HG03432 (cell line): ENCODE measurements around the gene NOBOX.
"Not testable (repeated sequence)": the region's sequence is repeated elsewhere in the genome, so short reads cannot be mapped to it uniquely, and the experiment has no call there.

Source experiments
- ATAC-seq: cut with Tn5 transposase; IDR thresholded peaks from one replicate; pipeline ENCODE4 v1.9.1; 2021; ENCODE audit warnings: mild to moderate bottlenecking, moderate library complexity; ENCODE audit not compliant: unreplicated experiment

The NOBOX gene

DNA sequence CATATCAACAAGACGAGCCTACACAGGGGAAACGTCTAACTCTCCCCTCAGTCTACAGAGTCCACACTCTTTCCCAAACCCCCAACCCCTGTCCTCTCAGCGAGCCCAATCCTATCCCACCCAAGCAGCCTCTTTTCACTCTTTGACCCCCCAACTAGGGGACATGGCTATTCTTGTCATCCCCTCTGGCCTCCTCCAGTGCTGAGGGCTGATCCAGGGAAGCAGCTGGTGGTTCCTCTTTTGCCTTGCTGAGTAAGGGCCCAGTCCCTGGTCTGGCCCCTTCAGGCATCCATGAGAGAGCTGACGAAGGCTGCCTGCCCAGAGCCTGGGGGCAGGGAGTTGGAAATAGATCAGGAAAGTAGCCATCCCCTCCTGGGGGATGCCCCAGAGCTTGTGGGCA lies 6.4 kb downstream of the NOBOX start:
- no peak for ATAC-seq

DNA sequence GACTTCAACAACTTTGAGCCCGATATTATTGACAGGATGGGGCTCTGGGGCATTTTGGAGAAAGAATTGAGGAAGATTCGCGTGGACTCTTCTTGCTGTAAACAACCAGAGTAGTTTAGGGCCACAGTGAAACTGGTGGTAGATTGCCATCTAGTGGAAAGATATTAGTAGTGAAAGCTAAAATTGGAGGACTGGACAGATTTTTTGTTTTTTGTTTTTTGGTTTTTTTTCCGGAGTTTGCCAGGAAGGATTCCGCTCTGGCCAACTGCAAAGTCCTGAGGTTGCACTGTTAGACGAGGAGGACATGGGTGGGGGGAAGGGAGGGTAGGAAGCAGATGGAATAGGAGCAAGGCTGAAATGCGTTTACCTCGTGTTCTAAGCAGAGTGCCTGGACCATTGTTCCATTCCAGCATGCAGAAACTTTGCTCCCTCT lies 11.7 kb downstream of the NOBOX start:
- peak; percentile 85 for ATAC-seq

DNA sequence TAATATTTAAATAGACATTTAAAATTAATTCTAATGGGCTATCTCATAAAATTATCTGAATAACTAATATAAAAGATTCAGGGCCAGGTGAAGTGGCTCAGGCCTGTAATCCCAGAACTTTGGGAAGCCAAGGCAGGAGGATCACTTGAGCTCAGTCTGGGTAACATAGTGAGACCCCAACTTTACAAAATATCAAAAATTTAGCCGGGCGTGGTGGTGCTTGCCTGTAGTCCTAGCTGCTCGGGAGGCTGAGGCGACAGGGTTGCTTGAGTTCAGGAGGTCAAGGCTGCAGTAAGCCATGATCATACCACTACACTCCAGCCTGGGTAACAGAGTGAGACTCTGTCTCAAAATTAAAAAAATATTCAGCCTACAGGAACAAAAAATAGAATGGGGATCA lies 12.5 kb downstream of the NOBOX start:
- ATAC-seq = no peak

DNA sequence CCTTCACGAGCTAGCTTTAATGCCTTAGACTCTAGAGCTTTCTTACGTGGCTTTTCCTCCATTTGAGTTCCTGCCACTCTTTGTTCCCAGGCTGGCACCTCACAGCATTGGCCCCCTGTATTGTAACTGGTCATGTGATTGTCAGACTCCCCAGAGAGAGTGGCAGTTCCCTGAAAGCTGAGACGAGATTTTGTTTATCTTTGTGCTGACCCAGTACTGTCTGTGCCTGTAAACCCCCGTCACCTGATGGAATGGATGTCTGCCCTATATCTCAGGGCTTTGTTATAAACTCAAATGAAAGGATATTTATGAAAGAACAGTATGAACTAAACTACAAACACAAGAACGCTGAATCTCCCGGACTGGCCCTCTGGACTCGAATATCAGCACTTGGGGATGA lies 13.0 kb downstream of the NOBOX start:
- ATAC-seq = no peak

DNA sequence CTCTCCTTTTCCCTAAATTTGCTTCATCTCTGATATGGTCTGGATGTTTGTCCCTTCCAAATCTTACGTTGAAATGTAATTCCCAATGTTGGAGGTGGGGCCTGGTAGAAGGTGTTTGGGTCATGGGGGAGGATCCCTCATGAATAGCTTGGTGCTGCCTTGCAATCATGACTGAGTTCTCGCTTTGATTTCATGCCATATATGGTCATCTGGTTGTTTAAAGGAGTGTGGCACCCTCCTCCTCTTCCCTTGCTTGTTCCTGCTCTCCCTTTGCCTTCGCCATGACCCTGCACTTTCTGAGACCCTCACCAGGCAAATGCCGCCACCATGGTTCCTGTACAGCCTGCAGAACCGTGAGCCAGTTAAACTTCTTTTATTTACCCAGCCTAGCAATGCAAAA lies 14.5 kb downstream of the NOBOX start:
- ATAC-seq = no peak

DNA sequence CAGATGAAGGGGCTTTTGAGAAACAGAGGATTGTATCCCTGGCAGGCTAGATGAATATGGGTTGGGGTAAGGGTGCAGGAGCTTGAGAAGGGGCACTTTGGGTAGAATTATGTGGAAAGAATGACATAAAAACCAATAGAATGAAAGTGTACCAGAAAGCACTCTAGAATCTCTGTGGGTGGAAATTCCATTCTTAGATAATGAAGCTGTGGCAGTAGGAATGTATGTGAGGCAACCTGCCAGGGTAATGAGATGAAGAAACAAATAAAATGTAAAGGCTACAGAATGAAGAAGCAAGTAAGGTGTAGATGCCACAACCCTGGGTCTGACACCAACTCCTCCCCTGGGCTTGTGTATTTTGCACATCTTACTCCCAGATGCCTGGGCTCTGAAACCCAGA lies 16.8 kb downstream of the NOBOX start:
- ATAC-seq = no peak

DNA sequence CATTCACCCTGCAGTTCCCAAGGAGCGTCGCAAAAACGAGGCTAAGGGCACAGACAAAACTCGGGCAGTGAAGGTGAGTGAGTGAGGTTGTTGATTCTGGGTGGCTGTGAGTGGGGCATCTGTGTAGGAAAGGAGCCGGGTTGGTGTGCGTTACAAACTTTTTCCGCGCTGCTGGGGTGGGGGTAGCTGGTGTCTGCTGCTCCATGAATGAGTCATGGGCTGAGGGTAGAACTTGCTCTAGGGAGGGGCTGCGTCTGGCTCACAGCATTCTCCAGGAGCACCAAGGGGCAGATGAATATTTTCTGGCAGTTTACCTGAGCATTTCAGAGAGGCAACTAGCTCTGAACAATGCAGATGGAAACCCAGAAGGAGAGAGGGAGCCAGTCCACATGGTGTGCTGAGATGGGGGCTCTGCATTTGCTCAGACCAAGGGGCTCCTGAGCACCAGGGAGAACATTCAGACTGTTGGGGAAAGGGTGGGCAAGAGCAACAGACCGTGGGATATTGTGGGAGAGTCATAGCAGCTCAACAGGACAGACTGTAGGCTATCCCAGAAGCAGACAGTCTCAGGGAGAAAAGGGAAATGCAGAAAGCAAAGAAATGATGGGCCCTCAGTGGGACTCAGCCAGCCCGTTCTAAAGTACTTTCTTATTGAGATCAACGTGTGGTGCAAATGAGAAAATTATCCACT lies 18.8 kb downstream of the NOBOX start:
- ATAC-seq = no peak

DNA sequence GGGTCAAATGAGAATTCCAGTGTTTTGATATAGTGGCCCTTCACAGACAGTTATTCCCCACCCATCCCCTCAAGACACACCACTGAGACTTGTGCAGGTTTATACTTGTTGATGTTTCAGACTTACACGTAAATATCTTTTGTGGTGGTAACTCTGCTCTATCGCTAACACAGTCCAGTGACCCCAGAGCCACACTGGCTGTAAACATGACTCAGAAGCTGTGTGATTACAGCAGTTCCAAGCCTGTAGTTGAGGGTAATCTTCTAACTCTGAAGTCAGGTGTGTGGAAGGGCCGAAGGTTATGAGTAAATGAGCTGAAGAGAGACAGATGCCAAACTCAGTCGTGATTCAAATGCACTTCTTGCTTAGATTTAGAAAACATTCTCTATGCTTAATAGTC lies 19.4 kb downstream of the NOBOX start:
- ATAC-seq = peak; percentile 81

DNA sequence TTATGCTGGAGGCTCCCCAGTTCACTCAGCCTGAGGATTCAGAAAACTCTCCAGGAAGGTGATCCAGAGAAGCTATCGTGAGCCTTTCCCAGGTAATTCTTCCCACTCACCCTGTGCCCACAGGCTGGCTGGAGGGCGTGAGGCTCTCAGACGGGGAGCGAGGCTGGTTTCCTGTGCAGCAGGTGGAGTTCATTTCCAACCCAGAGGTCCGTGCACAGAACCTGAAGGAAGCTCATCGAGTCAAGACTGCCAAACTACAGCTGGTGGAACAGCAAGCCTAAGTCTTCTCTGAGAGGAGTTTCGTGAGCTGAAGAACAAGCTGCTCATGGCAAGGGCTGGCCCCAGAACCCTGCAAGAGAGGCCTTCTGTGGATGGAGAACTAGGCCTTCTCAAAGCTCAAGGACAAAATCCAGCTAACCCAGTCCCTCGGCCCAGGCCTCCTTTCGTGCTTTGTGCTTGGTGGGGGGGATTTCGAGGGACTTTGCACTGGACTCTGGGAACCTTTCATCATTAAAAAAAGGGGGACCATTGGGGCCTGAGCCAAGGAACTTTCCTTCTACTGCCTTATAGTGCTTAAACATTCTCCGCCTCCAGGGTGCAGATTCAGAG lies 23.6 kb downstream of the NOBOX start:
- ATAC-seq = no peak

DNA sequence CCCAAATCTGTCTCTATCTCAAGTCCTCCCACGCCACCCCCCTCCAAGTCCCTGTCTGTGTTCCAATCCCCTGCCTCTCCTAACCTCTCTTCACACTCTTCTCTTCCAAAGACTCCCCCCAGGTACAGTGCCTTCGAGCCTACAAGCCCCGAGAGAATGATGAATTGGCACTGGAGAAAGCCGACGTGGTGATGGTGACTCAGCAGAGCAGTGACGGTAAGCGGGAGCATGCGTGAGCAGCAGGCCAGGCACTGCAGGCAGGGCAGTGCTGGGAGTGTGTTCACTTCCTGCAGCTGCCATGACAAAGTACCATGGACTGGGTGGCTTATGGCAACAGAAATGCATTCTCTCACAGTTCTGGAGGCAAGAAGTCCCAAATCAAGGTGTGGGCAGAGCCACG lies 24.8 kb downstream of the NOBOX start:
- ATAC-seq = no peak

DNA sequence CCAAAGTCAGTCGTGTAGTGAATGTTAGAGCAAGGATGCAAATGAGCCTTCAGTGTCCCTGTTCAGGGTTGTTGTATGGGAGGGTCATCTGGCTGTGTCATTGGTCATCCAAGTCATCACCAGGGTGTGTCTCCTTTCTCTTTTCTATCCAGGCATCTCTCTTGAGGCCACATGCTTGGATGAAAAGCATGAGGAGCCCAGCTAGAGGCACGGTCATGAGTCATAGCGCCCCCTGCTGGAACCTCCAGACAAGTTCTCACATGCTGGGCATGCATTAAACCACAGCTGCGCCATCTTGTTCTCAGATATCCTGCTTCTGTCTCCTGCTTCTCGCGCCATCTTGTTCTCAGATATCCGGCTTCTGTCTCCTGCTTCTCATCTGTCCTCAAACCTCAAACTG lies 34.3 kb downstream of the NOBOX start:
- ATAC-seq = peak; percentile 32

DNA sequence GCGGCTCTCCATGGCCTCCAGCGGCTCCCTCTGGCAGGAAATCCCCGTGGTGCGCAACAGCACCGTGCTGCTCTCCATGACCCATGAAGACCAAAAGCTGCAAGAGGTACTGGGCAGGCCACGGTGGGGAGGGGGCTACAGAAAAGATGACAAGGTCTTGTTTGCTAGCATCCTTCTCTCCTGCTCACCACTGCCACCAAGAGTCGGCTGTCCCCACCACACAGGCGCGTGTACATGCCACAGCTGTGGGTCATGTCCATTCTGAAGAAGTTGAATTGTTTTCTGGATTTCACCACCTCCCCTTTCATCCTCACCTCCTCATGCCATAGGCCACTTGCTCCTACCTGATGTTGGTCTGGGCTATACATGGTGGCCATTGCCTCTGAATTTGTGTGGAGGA lies 36.2 kb downstream of the NOBOX start:
- ATAC-seq = not testable (repeated sequence)

DNA sequence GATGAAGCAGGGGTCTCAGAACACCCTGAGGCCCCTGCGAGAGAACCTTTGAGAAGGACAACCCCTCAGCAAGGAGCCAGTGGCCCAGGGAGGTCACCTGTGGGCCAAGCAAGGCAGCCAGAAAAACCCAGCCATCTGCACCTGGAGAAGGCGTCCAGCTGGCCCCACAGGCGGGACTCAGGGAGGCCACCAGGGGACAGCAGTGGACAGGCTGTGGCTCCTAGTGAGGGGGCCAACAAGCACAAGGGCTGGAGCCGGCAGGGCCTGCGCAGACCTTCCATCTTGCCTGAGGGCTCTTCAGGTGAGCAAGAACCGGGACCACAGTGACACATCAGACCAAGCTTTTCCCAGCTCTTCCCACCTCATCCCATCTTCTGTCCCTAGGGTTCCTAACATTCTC lies 38.0 kb downstream of the NOBOX start:
- ATAC-seq = not testable (repeated sequence)

DNA sequence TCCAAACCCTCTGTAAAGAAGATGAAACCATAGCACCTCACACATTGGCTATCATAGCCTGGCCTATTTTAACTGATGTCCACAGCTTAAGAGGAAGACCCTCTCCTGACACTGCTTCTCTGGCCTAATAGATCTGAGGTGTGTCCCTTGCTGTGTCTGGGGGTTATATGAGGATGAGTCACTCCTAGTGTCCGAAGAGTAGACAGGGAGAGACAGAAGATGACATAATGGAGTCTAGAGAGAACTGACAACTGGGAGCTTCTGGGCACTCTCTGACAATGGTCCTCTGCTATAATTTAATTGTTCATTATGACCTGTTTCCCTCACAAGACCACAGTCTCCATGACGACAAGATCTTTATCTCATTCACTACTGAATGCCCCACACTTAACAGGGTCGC lies 41.4 kb downstream of the NOBOX start:
- ATAC-seq = not testable (repeated sequence)

DNA sequence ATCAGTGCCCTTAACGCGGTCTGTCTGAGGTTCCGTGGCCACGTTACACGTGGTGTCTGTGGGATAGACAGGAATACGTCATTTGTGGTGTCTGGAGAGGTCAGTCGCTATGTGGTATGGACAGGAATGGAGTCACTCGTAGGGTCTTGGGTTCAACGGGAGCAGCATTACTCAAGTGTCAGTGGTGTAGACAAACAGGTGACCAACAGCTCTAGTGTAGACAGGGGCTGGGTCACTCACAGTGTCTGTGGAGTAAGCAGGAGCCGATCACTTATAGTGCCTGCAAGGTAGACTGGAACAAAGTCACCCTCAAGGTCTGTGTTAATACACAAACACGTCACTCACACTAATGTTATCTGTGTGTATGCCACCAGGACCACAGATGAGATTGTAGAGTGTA lies 46.6 kb downstream of the NOBOX start:
- not testable (repeated sequence) for ATAC-seq

DNA sequence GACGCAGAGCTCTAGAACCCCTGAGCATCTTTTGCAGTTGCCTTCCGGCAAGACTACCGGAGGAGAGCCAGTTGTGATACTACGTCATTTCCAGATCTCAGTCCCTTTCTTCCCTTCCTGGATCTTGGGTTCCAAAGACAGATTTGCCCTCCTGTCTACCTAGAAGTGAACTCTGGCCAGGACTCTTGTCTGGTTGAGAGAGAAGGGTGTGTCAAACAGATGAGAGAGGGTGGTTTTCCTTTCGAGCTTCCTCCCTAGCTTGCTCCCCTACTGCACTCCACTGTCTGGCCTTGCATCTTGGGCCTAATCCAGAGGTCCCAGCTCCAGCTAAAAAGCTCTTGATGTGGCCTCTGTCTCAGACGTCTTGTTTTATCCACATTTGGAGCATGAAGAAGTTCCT lies 47.3 kb downstream of the NOBOX start:
- ATAC-seq = not testable (repeated sequence)

DNA sequence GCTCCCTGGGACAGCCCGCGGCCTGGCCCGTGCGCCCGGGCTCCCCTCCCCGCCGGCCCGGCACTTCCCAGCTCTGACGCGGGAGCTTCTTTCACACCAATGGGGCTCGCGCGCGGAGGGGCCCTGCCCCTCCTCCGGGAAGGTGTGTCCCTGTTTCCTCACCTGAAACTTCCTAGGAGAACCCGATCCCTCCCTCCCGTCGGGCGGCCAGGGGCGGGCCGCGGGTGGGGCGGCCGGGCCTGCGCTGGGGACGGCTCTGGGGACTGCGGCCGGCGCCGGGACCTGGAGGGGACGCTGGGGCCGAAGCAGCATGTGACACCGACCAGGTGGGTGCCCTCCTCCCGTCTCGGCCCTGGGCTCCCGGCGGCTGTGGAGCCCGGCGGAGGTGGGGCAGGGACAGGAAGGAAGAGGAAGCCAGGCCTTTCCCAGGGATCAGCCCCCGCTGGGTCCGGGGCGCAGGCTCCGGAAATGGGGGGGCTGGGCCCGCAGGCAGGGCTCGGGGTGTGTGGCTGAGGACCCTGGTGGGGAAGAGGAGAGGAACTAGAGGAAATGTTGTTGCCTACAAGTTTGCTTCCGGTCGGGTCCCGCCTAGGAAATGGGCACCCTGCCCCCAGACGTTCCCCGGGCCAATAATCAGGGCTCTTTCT lies 48.2 kb downstream of the NOBOX start, which contains the start of gene ARHGEF5:
ARHGEF5 (plus strand) TSS at position 227 of the 647 bp plus-strand sequence. CDS start 7,268 bp downstream, outside the sequence.
- ATAC-seq = peak; percentile 73

DNA sequence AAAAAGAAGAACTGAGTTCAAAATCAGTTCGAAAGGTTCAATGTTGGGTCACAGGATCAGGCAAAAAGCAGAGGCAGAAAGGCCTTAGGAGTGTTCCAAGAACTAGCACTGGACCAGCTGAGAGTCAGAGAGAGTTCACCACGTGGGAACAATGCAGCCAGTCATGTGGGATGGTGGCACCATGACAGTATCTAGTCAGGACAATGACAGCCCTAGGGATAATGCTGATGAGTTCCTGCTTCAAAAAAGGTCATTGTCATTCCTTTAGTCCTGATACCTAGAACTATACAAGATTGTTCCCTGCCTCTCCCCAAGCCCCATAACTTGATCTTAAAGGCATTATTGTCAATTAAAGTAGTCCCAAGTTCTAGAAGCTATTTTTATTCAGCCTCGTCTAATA lies 51.8 kb downstream of the NOBOX start:
- ATAC-seq = not testable (repeated sequence)

DNA sequence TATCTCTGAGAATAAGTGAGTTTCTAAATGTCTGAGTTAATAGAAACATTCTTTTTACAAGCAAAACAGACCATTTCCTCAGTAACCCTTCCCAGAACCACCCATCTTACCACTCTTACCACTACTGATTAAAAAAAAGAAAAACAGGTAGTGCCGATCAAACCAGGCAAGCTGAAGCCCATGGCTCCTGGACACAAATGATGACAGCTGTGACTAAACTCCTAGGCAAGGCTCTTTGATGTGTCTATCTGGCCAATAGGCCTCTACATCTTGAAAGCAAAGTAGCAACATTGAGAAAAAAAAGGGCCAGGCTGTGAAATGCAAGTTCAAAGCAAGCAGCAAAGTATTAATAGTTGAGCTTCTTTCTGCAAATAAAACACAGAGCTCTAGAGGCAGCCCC lies 54.9 kb downstream of the NOBOX start:
- ATAC-seq = peak; percentile 32
